IPS DF 6.9 (cell line): ENCODE data around the gene SACM1L.
A peak's percentile ranks its signal among the peaks of the same experiment; 100 is the strongest.
"Not testable (repeated sequence)": the region's sequence is repeated elsewhere in the genome, so short reads cannot be mapped to it uniquely, and the experiment has no call there.

Experiments
- DNase-seq: peaks from one replicate; pipeline ENCODE4 v3.0.0-alpha.2; 2013; ENCODE audit warnings: low read depth, low spot score
- H3K27ac ChIP-seq: one replicate; pipeline ENCODE4 v1.5.1; 2013; ENCODE audit warnings: low read length, control low read depth
- H3K27me3 ChIP-seq: 2 replicates; pipeline ENCODE4 v1.6.1; 2013; ENCODE audit warnings: mild to moderate bottlenecking, low read length; ENCODE audit not compliant: control insufficient read depth, insufficient read depth
- H3K36me3 ChIP-seq: 2 replicates; pipeline ENCODE4 v1.6.1; 2013; ENCODE audit warnings: low read length; ENCODE audit not compliant: control insufficient read depth, insufficient read depth
- H3K4me1 ChIP-seq: 2 replicates; pipeline ENCODE4 v1.6.1; 2013; ENCODE audit warnings: low read length; ENCODE audit not compliant: control insufficient read depth, insufficient read depth
- H3K4me3 ChIP-seq: 2 replicates; pipeline ENCODE4 v1.5.1; 2013; ENCODE audit warnings: mild to moderate bottlenecking, low read length
- H3K9me3 ChIP-seq: 2 replicates; pipeline ENCODE4 v1.6.1; 2013; ENCODE audit warnings: low read length, inconsistent platforms; ENCODE audit not compliant: control insufficient read depth, insufficient read depth
- WGBS: extraction: QIAGEN DNeasy Blood & Tissue Kit; methylation state at CpG from one replicate; pipeline ENCODE4 v1.1.7; 2013; ENCODE audit warnings: mixed read lengths, missing lambda C conversion rate; ENCODE audit not compliant: insufficient read length, insufficient coverage; 5-methylcytosine and 5-hydroxymethylcytosine counted together

The SACM1L gene

GRCh38 chr3:45754461-45754860 is 65.3 kb downstream of the SACM1L start:
- no peaks in the 10 kb centered on the region for H3K9me3 ChIP-seq
- H3K4me3 ChIP-seq = no peak overlapping the region
- H3K4me1 ChIP-seq = no peaks in the 10 kb centered on the region; the same call in 1 of the 2 replicates
- H3K36me3 ChIP-seq = no peaks in the 10 kb centered on the region
- no peaks in the 10 kb centered on the region for H3K27me3 ChIP-seq
- DNase-seq = no peak
- no CpG with 5 or more reads among the region's 7 CpGs for WGBS
- no peak overlapping the region for H3K27ac ChIP-seq

GRCh38 chr3:45756055-45756454 is 66.9 kb downstream of the SACM1L start:
- H3K36me3 ChIP-seq = no peaks in the 10 kb centered on the region
- no peaks in the 10 kb centered on the region for H3K9me3 ChIP-seq
- H3K4me1 ChIP-seq = peaks cover 4% of the 10 kb centered on the region
- H3K27me3 ChIP-seq = no peaks in the 10 kb centered on the region
- no CpG with 5 or more reads among the region's 6 CpGs for WGBS
- no peak overlapping the region for H3K27ac ChIP-seq
- DNase-seq = no peak
- H3K4me3 ChIP-seq = no peak overlapping the region

- H3K27me3 ChIP-seq, H3K4me1 ChIP-seq, H3K36me3 ChIP-seq, H3K9me3 ChIP-seq, H3K4me3 ChIP-seq, DNase-seq, H3K27ac ChIP-seq: not testable (repeated sequence)
- WGBS = no CpG with 5 or more reads among the region's 7 CpGs
Measured at GRCh38 chr3:45757141-45757540, 67.9 kb downstream of the SACM1L start.

GRCh38 chr3:45758871-45759270 is 69.7 kb downstream of the SACM1L start:
- peaks cover 4% of the 10 kb centered on the region for H3K4me1 ChIP-seq
- H3K27me3 ChIP-seq = no peaks in the 10 kb centered on the region
- no peak overlapping the region for H3K27ac ChIP-seq

GRCh38 chr3:45759851-45760250 is 70.7 kb downstream of the SACM1L start:
- Histone ChIP-seq H3K27me3 (no peaks in the 10 kb centered on the region), H3K4me1 (peaks cover 4% of the 10 kb centered on the region), H3K9me3 (no peaks in the 10 kb centered on the region), H3K4me3 (no peak overlapping the region), H3K27ac (no peak overlapping the region), H3K36me3 (no peaks in the 10 kb centered on the region; the same call in 1 of the 2 replicates)
- WGBS = no CpG with 5 or more reads among the region's 12 CpGs
- DNase-seq = no peak

More at GRCh38 chr3:45758871-45759270, 69.7 kb downstream of the SACM1L start:
- Histone ChIP-seq H3K9me3 (no peaks in the 10 kb centered on the region), H3K4me3 (no peak overlapping the region), H3K36me3 (no peaks in the 10 kb centered on the region; the same call in 1 of the 2 replicates)
- WGBS = no CpG with 5 or more reads among the region's 16 CpGs
- no peak for DNase-seq

- H3K27ac ChIP-seq = no peak overlapping the region
- H3K4me3 ChIP-seq = no peak overlapping the region
- H3K9me3 ChIP-seq = no peaks in the 10 kb centered on the region
- H3K27me3 ChIP-seq = no peaks in the 10 kb centered on the region
- DNase-seq = peak; percentile 60
- no peaks in the 10 kb centered on the region; the same call in 1 of the 2 replicates for H3K36me3 ChIP-seq
- no CpG with 5 or more reads among the region's 14 CpGs for WGBS
- H3K4me1 ChIP-seq = peaks cover 4% of the 10 kb centered on the region
Measured at GRCh38 chr3:45760878-45761711, 71.9 kb downstream of the SACM1L start.

GRCh38 chr3:45761831-45762230 is 72.6 kb downstream of the SACM1L start:
- H3K27ac ChIP-seq = no peak overlapping the region
- no CpG with 5 or more reads among the region's 10 CpGs for whole genome bisulfite sequencing
- no peak overlapping the region for H3K4me3 ChIP-seq
- H3K27me3 ChIP-seq = no peaks in the 10 kb centered on the region
- no peak for DNase-seq
- H3K36me3 ChIP-seq = no peaks in the 10 kb centered on the region; the same call in 1 of the 2 replicates
- H3K4me1 ChIP-seq = peaks cover 4% of the 10 kb centered on the region
- no peaks in the 10 kb centered on the region for H3K9me3 ChIP-seq

GRCh38 chr3:45762647-45763302 is 73.6 kb downstream of the SACM1L start:
- Histone ChIP-seq H3K9me3 (no peaks in the 10 kb centered on the region), H3K27ac (no peak overlapping the region), H3K36me3 (no peaks in the 10 kb centered on the region; the same call in 1 of the 2 replicates), H3K4me3 (no peak overlapping the region), H3K4me1 (peaks cover 4% of the 10 kb centered on the region), H3K27me3 (no peaks in the 10 kb centered on the region)
- WGBS = no CpG with 5 or more reads among the region's 19 CpGs
- DNase-seq = no peak

- Histone ChIP-seq H3K4me3 (no peak overlapping the region), H3K9me3 (no peaks in the 10 kb centered on the region), H3K4me1 (peaks cover 4% of the 10 kb centered on the region), H3K36me3 (no peaks in the 10 kb centered on the region; the same call in 1 of the 2 replicates), H3K27ac (no peak overlapping the region), H3K27me3 (no peaks in the 10 kb centered on the region)
- no peak for DNase-seq
- WGBS = no CpG with 5 or more reads among the region's 5 CpGs
Measured at GRCh38 chr3:45763303-45763675, 74.1 kb downstream of the SACM1L start.

GRCh38 chr3:45765266-45765851 is 76.2 kb downstream of the SACM1L start:
- DNase-seq = no peak
- H3K27ac ChIP-seq = no peak overlapping the region

More at GRCh38 chr3:45765266-45765851, 76.2 kb downstream of the SACM1L start:
- no peak overlapping the region for H3K4me3 ChIP-seq
- no peaks in the 10 kb centered on the region for H3K9me3 ChIP-seq
- H3K4me1 ChIP-seq = peaks cover 4% of the 10 kb centered on the region
- no CpG with 5 or more reads among the region's 9 CpGs for WGBS
- H3K27me3 ChIP-seq = no peaks in the 10 kb centered on the region
- H3K36me3 ChIP-seq = no peaks in the 10 kb centered on the region; the same call in 1 of the 2 replicates
